GM21737 (cell line): ENCODE measurements around the gene MRPS35.
A peak's percentile ranks its signal among the peaks of the same experiment; 100 is the strongest.
"Not testable (repeated sequence)": the region's sequence is repeated elsewhere in the genome, so short reads cannot be mapped to it uniquely, and the experiment has no call there.

Source experiments
- ATAC-seq: cut with Tn5 transposase; IDR thresholded peaks from one replicate; pipeline ENCODE4 v1.9.1; 2021; ENCODE audit warnings: mild to moderate bottlenecking, moderate library complexity; ENCODE audit not compliant: unreplicated experiment

MRPS35 gene

GRCh38 chr12:27707216-27707615 is 3.4 kb upstream of the MRPS35 start:
- no peak for ATAC-seq

DNA sequence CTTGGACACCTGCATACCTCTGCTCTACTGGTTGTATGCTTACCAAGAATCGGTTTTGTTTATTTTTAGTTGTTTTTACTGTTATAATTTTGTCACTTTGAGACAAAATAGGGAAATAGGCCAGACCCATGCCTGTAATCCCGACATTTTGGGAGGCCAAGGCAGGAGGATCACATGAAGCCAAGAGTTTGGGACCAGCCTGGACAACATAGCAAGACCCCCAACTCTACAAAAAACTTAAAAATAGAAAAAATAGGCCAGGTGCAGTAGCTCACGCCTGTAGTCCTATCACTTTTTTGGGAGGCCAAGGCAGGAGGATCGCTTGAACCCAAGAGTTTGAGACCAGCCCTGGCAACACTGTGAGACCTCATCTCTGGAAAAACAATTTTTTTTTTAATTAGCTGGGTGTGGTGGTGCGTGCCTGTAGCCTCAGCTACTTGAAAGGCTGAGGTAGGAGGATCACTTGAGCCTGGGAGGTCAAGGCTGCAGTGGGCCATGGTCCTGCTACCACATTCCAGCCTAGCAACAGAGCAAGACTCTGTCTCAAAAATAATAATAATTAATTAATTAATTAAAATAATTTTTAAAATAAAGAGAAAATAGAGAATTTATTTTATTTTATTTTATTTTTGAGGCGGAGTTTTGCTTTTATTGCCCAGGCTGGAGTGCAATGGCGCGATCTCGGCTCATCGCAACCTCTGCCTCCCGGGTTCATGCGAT is 1.3 kb upstream of the MRPS35 start:
- no peak for ATAC-seq

DNA sequence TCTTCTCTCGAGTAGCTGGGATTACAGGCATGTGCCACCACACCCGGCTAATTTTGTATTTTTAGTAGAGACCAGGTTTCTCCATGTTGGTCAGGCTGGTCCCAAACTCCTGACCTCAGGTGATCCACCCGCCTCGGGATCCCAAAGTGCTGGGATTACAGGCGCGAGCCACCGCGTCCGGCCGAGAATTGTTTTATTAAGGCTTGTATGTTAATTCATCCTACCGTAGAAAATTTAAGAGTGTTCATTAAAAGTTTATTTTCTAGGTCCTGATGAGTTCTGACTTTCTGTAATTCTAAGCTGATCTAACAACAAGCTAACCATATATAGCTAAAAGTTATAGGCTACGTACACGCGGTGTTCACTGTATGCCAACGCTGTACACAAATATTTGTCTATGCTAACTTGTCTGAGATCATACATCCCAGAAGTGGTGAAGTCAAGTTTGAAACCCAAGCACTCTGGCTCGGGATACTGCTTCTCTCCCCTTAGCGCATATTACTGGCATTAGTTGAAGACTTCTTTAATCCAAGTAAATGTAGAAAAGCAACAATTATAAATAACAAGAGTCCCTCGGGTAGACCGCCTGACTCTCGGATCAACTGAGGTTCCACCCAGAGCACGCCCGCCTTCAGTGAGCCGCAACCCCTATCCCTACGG is 570 bp upstream of the MRPS35 start:
- ATAC-seq = peak; percentile 43

- no peak for ATAC-seq
Measured at GRCh38 chr12:27711317-27711682, 668 bp downstream of the MRPS35 start.

- ATAC-seq = no peak
Measured at GRCh38 chr12:27711967-27712366, 1.3 kb downstream of the MRPS35 start.

- ATAC-seq = no peak
Measured at GRCh38 chr12:27723212-27723611, 12.6 kb downstream of the MRPS35 start.

GRCh38 chr12:27730097-27730588 is 19.5 kb downstream of the MRPS35 start:
- ATAC-seq = no peak

DNA sequence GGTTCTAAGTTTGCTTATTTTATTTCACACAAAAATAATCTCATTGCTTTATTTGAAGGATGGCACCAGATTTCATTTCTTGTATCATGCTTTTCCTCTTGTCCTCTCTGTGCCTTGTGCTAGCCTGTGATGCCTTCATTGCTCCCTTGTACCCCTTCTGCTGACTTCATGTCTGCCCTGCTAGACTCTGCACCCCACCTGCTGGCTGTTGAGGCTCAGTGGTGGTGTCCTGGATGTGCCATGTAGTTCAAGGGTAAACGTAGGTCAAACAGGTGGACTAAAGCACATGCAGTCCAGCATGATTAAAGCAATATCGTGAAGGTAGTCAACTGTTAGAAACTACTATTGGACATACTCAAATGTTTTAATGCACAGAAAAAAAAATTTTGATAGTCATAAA is 21.6 kb downstream of the MRPS35 start:
- ATAC-seq = no peak

DNA sequence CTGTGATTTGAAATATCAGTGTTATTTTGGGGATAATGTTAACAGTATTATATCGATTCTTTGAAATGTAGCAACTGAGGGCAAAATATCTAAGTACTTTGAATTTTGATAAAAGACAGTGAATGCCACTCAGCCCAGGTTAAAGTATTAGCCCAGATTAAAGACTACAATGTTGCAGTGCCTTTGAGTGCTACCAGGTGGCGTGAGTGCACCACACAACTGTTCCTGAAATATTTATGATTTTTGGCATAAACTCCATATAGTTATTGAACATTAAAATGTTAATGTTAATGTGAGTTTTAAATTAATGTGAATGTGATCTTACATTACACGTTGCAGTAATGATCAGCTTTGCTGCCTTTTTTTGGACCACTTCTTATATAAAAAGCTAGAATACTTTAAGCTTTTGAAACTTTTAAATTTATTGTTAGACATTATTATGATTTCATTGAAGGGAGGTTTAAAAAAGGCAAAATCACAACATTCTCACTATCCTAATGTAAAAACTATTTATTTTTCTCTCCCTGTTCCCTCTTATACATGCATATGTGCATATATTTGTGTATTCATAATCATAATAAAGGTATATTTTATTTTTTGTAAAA is 22.5 kb downstream of the MRPS35 start:
- ATAC-seq = no peak

DNA sequence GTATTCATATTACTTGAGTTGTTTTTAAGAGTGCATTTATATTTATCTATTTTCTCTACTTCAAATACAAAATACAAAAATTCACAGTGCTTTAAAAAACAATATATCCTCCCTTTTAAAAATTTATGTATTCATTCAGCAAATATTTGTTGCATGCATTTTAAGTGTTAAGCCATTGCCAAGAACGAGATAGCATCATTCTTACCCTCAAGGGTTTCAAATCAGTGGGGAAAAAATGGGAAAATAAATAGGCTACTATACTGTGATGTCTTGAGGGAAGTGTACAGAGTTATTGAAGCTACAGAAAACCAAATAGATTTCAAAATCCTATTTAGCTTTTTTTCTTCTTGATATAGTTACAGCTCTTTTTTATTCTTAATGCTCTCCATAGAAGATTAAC is 23.2 kb downstream of the MRPS35 start:
- ATAC-seq = no peak

DNA sequence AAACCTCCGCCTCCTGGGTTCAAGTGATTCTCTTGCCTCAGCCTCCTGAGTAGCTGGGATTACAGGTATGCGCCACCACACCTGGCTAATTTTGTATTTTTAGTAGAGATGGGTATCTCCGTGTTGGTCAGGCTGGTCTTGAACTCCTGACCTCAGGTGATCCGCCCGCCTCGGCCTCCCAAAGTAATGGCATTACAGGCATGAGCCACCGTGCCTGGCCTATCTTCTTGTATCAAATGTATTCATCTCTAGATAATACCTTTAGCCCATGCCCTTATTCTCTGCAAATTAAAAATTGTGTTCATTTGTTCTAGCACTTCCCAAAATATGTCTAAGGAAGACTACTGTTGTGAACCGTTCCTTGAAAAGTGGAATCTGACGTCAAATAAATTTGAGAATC is 23.7 kb downstream of the MRPS35 start:
- not testable (repeated sequence) for ATAC-seq

GRCh38 chr12:27743601-27744000 is 33.0 kb downstream of the MRPS35 start:
- no peak for ATAC-seq

GRCh38 chr12:27745734-27746133 is 35.1 kb downstream of the MRPS35 start:
- ATAC-seq = not testable (repeated sequence)

GRCh38 chr12:27747111-27747820 is 36.6 kb downstream of the MRPS35 start:
- no peak for ATAC-seq

DNA sequence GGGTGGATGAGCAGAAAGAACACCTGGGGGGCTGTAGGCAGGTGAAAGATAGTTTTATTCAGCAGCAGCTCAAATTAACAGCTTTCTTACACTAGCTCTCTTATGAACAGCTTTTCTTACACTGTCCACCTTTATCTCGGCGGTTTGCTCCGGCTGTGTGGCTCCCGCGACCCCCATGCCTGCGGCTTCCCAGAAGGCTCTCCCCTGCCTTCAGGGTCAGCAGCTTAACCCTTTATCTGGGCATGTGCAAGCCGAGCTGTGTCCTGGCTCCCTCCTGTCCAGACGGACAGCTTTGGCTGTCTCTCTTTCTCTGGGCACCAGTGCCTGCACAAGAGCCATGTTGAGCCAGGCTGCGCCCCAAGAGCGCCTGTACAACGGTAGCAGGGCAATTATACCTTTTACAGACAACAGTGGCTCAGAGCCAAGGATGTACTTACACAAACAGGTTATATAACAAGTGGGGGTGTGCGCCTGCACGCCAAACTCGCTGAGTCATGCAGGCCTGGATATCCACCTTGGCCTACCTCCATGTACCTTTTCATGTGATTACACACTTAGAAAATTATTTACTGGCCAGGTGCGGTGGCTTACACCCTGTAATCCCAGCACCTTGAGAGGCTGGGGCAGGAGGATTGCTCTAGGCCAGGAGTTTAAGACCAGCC is 40.9 kb downstream of the MRPS35 start:
- ATAC-seq = no peak

DNA sequence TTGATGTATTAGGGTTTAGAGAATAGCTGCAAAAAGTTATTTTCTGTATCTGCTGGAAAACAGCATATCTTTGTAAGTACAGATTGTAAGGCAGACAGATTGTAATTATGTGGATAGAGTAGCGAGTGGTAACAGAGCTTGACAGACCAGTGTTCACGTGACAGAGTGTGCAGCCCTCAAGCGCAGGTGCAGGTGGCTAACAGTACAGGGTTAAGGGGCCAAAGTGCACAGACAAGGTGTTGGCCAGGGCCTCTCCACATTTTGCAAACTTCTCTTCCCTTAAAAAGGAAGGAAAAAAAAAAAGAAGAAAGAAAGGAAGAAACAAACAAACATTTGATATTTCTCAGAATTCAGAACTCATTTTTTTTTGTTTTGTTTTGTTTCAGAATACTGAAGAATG is 44.2 kb downstream of the MRPS35 start:
- ATAC-seq = no peak

GRCh38 chr12:27756670-27757195 is 46.1 kb downstream of the MRPS35 start:
- no peak for ATAC-seq

GRCh38 chr12:27762757-27763156 is 52.1 kb downstream of the MRPS35 start:
- ATAC-seq = no peak

- ATAC-seq = no peak
Measured at GRCh38 chr12:27766587-27766986, 56.0 kb downstream of the MRPS35 start.

- no peak for ATAC-seq
Measured at GRCh38 chr12:27769142-27769673, 58.6 kb downstream of the MRPS35 start.
